ENCODE measurements around the gene NTN1.

NTN1 gene

DNA sequence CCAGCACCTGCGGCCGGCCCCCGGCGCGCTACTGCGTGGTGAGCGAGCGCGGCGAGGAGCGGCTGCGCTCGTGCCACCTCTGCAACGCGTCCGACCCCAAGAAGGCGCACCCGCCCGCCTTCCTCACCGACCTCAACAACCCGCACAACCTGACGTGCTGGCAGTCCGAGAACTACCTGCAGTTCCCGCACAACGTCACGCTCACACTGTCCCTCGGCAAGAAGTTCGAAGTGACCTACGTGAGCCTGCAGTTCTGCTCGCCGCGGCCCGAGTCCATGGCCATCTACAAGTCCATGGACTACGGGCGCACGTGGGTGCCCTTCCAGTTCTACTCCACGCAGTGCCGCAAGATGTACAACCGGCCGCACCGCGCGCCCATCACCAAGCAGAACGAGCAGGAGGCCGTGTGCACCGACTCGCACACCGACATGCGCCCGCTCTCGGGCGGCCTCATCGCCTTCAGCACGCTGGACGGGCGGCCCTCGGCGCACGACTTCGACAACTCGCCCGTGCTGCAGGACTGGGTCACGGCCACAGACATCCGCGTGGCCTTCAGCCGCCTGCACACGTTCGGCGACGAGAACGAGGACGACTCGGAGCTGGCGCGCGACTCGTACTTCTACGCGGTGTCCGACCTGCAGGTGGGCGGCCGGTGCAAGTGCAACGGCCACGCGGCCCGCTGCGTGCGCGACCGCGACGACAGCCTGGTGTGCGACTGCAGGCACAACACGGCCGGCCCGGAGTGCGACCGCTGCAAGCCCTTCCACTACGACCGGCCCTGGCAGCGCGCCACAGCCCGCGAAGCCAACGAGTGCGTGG, 1.5 kb downstream of the NTN1 start:
- TF ChIP-seq, protein P1, sequence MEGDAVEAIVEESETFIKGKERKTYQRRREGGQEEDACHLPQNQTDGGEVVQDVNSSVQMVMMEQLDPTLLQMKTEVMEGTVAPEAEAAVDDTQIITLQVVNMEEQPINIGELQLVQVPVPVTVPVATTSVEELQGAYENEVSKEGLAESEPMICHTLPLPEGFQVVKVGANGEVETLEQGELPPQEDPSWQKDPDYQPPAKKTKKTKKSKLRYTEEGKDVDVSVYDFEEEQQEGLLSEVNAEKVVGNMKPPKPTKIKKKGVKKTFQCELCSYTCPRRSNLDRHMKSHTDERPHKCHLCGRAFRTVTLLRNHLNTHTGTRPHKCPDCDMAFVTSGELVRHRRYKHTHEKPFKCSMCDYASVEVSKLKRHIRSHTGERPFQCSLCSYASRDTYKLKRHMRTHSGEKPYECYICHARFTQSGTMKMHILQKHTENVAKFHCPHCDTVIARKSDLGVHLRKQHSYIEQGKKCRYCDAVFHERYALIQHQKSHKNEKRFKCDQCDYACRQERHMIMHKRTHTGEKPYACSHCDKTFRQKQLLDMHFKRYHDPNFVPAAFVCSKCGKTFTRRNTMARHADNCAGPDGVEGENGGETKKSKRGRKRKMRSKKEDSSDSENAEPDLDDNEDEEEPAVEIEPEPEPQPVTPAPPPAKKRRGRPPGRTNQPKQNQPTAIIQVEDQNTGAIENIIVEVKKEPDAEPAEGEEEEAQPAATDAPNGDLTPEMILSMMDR (IDR thresholded peaks at IDR 0.05; ENCODE audit: insufficient read depth, low read length, missing control alignments): no peak
- ChIA-PET CTCF (no interaction called here), POLR2A (no interaction called here)
- DNase-seq (ENCODE audit: low read depth, low spot score): no peak
- H3K4me3 ChIP-seq (ENCODE audit: low read depth, low read length): 0 out of 2 replicates have a peak overlapping the region, but pooled peaks have one; percentile 48

- ChIA-PET CTCF (no interaction called here), POLR2A (no interaction called here)
- TF ChIP-seq, protein P1 (IDR thresholded peaks at IDR 0.05; ENCODE audit: insufficient read depth, low read length, missing control alignments): no peak
- H3K4me3 ChIP-seq (ENCODE audit: low read depth, low read length): no peak overlapping the region
- no peak for DNase-seq (ENCODE audit: low read depth, low spot score)
Observed at GRCh38 chr17:9023392-9024218, 2.3 kb downstream of the NTN1 start.

DNA sequence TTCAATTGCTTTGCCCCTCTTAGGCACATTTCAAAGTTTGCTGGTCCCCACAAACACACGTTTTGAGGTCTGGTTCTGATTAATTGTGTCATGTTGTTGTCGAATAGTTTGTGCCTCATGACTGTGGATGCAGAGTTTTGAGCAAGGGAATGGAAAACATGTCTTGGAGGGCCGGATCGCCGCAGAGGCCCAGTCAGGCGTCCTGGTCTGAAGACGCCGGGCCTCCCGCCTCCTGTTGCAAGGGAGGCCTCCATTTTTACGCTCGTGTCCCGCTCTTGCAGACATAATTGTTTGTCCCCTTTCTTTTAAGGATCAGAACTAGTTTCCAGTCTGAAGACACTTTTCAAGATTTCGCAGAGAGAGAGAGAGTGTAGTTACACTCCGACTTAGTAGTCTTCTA, 3.2 kb downstream of the NTN1 start:
- ChIA-PET CTCF (no interaction called here), POLR2A (no interaction called here)
- no peak for DNase-seq (ENCODE audit: low read depth, low spot score)
- H3K4me3 ChIP-seq (ENCODE audit: low read depth, low read length): no peak overlapping the region
- TF ChIP-seq, protein P1 (IDR thresholded peaks at IDR 0.05; ENCODE audit: insufficient read depth, low read length, missing control alignments): no peak

DNA sequence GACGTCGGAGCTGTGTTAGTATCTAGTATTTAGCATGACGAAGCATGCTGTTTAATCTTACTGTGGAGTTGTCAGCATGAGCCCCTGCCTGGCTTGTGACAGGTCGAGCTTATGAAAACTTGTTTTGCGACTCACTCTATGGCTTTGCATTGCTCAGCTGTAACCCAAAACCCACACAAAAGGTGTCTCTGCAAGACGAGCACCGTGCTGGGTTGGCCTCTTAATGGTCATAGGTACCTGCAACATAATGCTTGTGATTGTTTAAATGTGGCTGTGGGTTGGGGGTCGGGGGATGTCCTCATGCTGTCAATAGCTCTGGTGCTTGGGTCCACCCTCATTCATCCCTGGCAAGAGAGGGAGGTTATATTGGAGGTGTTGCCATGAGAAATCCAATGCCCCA, 5.4 kb downstream of the NTN1 start:
- TF ChIP-seq, protein P1 (IDR thresholded peaks at IDR 0.05; ENCODE audit: insufficient read depth, low read length, missing control alignments): no peak
- ChIA-PET CTCF (interaction anchor here (1.0 kb wide), 2 partner anchors 36 to 522 kb away, joined by 3 read pairs; no protein-coding TSS in a partner anchor), POLR2A (no interaction called here)
- no peak overlapping the region for H3K4me3 ChIP-seq (ENCODE audit: low read depth, low read length)
- DNase-seq (ENCODE audit: low read depth, low spot score): no peak

GRCh38 chr17:9028202-9028987, 7.1 kb downstream of the NTN1 start:
- POLR2A ChIA-PET: no interaction called here
- no peak overlapping the region for H3K4me3 ChIP-seq (ENCODE audit: low read depth, low read length)
- CTCF ChIA-PET: interaction anchor here (0.8 to 0.9 kb wide), 2 partner anchors 28 to 81 kb away, joined by 3 read pairs; no protein-coding TSS in a partner anchor
- no peak for DNase-seq (ENCODE audit: low read depth, low spot score)
- TF ChIP-seq, protein P1 (IDR thresholded peaks at IDR 0.05; ENCODE audit: insufficient read depth, low read length, missing control alignments): no peak
